GM18498 (cell line): ENCODE results near the gene TRIM66.

ENCODE experiments used
- ATAC-seq: cut with Tn5 transposase; IDR thresholded peaks from one replicate; pipeline ENCODE4 v1.9.1; 2021; ENCODE audit warnings: mild to moderate bottlenecking, moderate library complexity; ENCODE audit not compliant: unreplicated experiment

Gene TRIM66

GRCh38 chr11:8661001-8661795, 21.3 kb downstream of the TRIM66 start:
- no peak for ATAC-seq

GRCh38 chr11:8658321-8659057, 24.0 kb downstream of the TRIM66 start:
- ATAC-seq: no peak

- ATAC-seq: no peak
Measured at GRCh38 chr11:8656291-8656690, 26.2 kb downstream of the TRIM66 start.

DNA sequence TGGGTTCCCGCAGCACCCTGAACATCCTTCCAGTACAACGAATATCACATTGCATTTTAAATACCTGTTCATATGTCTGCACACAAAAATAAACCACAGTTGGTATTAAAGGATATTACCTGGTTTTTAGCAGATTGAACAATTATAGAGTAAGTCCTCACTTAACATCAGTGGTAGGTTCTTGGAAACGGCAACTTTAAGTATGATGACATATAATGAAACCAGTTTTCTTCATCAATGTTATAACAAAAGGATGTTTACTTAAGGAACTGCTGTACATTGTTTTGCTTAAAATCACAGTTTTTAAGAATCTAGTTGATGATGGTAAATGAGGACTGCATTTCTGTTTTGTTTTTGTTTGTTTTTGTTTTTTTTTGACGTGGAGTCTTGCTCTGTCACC, 28.0 kb downstream of the TRIM66 start:
- no peak for ATAC-seq

DNA sequence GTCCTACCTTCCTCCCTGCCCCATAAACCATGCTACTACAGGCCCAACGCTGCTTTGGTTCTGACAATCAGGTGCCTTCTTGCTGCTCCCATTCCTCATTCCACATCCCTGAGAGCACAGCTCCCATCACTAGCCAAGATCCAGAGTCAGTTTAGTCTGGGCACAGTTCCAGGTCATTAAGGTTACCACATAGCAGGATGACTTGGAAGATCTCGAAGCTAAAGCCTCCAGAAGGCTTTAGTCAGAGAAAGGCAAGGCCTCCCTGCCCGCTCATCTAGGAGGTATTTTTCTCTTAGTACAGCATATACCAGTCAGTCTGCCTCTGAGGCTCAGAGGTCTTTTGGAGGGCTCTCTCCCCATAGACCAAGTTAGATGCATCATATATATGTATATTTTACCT, 30.3 kb downstream of the TRIM66 start:
- ATAC-seq: no peak

DNA sequence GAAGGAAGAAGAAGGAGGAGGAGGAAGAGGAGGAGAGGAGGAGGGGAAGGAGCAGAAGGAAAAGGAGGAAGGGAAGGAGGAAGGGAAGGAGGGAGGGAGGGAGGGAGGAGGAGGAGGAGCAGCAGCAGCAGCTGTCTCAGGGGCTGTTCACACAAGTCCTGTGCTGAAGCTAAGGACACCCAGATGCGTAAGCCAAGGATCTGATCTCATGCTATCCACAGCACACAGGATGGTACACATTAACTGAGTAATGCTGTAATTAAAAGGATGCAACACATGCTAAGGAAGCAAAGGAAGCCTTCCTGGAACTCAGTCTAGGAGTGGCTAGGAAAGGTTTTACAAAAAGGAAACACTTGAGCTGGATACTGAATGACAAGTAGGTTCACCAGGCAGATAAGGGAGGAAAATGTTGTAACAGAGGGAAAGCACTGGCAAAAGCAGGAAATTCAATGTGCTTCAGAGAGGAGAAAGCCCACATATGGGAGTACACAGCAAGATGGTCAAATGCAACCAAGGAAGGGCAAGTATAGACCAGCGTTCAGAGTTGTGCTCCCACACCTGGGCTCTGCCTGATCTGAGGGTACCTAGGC, 32.0 kb downstream of the TRIM66 start:
- ATAC-seq: no peak

DNA sequence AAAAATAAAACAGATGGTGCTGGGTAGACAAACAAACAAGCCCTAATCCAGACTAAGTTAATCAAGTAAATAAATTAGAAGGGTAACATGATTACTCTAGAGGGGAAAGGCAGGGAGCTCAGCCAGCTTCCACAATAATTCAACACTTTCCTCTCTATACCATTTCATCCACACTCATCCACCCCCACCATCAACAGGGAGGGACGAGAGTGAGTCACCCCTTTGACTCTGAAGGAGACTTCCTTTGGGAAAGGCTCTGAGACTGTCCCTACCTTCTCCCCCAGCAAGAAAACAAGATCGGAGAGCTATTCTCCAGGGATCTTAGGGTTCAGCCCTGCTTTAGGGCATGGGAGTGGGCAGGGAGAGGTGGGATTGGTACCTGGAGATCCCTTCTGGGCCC, 33.1 kb downstream of the TRIM66 start:
- ATAC-seq: no peak

GRCh38 chr11:8646873-8647272, 35.6 kb downstream of the TRIM66 start:
- ATAC-seq: no peak

DNA sequence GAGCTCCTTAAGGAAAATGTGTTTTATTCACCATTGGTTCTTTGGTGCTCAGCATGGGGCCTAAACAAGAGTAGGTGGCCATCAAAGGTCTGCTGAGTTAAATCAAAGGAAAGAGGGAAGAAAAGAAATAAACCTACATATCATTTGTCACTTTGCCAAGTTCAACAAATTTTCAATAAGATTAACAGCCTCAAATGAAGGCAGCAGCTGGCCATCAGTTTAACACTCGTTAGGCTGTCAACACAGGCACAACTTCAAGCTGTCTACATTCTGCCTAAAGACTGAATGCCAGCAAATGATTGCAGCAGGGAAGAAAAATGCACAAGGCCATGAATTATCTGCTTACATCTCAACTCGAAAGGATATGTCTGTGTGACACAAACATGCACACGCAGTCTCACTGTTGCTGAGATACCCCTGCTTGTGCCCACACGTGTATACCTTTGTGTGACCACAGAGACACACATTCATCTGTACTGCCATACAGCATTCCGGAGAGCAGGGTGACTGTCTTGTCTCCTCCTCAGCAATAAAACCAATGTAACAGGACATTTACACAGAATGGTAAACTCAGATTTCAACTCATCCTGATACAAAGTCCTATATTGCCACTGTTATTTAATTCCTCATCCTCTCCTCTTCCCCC, 40.1 kb downstream of the TRIM66 start:
- ATAC-seq: no peak

GRCh38 chr11:8641332-8641731, 41.1 kb downstream of the TRIM66 start:
- no peak for ATAC-seq

- ATAC-seq: no peak
Measured at GRCh38 chr11:8640267-8640906, 42.1 kb downstream of the TRIM66 start.

DNA sequence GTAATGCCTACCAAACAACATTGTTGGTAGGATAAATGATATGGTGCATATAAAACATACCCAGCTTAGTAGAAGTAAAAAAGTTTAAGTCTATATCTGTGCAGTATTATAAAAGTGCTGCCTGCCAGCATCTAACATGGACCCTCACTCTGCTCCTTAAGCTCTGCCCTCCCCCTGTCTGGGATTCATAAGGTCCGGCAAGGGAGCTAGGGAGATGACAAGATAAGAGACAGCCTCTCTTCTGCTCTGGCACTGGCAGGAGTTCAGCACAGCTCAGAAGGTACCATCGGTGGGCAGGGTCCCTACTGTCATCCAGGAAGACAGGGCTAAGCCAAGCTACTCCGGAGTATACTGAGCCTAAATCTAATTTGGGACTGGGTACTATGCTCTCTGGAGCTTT, 42.8 kb downstream of the TRIM66 start:
- ATAC-seq: no peak

- ATAC-seq: no peak
Measured at GRCh38 chr11:8638300-8638699, 44.2 kb downstream of the TRIM66 start.

GRCh38 chr11:8636127-8636526, 46.3 kb downstream of the TRIM66 start:
- no peak for ATAC-seq

- ATAC-seq: no peak
Measured at GRCh38 chr11:8634498-8634897, 48.0 kb downstream of the TRIM66 start.

DNA sequence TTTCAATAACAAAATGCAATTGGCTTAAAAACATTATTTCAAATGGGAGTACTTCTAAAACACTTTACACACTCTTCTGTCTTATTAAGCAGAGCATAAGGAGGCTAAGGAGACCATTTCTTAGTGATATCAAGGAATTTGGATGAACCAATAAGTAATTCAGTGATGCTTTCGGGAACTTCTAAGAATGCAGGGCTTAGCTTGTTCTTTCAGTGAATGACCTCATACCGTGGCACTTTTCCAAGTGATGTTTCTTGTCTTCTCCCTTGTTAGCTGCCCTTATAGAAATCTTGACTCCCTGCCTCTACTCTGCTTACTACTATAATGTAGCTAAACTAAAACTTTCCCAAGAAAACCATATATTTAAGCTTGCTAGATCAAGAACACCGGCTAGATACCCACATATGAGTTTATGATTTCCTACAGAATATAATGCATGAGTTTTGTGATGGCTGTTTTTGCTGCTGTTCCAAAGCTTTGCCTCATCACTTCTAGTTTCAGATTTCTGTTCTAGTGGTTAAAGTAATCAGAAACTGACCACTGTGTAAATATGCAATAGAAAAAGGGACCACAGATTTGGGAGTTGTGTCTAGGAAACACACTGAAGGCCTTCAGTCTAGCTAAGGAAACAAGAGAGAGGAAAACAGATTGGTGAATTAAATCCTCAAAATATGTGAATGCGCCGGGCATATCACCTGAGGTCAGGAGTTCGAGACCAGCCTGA, 50.9 kb downstream of the TRIM66 start:
- ATAC-seq: no peak

GRCh38 chr11:8624698-8625097, 57.8 kb downstream of the TRIM66 start:
- ATAC-seq: no peak

DNA sequence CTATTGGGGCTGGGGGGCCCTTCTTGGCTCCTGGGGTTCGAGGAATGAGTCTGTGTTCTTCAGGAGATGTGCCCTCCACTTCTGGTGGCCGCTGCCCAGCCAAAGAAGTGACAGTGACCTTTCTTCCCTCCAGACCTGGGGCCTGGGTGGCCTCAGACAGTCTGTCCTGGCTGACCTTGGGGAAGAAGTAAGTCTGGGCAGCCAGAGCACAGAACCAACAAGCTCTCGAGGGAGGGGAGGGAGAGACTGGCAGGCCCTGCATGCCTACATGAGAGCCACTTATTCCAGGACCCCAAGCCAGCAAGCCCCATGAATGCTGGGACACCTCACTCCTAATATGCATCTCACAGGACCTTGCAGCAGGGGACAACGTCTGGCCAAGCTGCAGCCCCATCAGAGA, 61.3 kb downstream of the TRIM66 start:
- ATAC-seq: no peak

- no peak for ATAC-seq
Measured at GRCh38 chr11:8617063-8617462, 65.4 kb downstream of the TRIM66 start.

GRCh38 chr11:8615291-8616032, 67.0 kb downstream of the TRIM66 start:
- ATAC-seq: no peak
